ENCODE measurements around the gene GOLGA5. TPM values are rescaled to one million over a fixed set of nuclear protein-coding genes. Genes with fewer than 3 reads are reported as not detected.

The GOLGA5 gene
- total and polyA plus RNA-seq, 2 experiments from 2014 or later: 50.0 to 62.4 TPM

DNA sequence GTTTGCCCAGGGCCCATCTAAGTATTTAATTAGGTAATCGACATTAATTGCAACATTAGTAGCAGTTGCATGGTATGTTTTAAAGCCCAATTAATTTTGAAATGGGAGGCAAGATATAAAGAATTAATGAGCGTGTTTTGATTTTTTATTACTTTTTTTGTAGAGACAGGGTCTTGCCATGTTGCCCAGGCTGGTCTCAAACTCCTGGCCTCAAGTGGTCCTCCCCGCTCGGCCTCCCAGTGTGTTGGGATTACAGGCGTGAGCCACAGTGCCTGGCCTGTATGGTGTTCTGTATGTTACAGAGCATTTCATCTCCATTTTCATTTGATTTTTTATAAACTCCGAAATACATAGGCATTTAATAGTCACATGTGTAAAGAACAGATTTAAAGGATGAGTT lies 856 bp downstream of the GOLGA5 start:
- no peak for TF ChIP-seq EZH2 (IDR thresholded peaks at IDR 0.05; ENCODE audit: borderline replicate concordance)
- no peak for DNase-seq (ENCODE audit: low spot score)
- Histone ChIP-seq H3K4me2 (peak overlapping the region; percentile 94), H3K36me3 (replicated peaks; ENCODE audit: insufficient read depth, low read depth) (no peaks in the 10 kb centered on the region), H3K9me3 (ENCODE audit: low read depth) (no peaks in the 10 kb centered on the region), H3K79me2 (peaks cover 50% of the 10 kb centered on the region), H3K27me3 (no peaks in the 10 kb centered on the region), H3K9me2 (replicated peaks; ENCODE audit: insufficient read depth) (no peaks in the 10 kb centered on the region), H3K4me3 (peak overlapping the region; percentile 46), H2AFZ (peak overlapping the region; percentile 49), H3K27ac (peak overlapping the region; percentile 91), H3K4me1 (ENCODE audit: insufficient read depth) (peaks cover 12% of the 10 kb centered on the region), H4K20me1 (ENCODE audit: insufficient read depth, poor library complexity, severe bottlenecking) (no peaks in the 10 kb centered on the region)
- WGBS (ENCODE audit: low lambda C conversion rate, missing lambda C conversion rate): 67% methylated on average over 6 of the region's 6 CpGs

DNA sequence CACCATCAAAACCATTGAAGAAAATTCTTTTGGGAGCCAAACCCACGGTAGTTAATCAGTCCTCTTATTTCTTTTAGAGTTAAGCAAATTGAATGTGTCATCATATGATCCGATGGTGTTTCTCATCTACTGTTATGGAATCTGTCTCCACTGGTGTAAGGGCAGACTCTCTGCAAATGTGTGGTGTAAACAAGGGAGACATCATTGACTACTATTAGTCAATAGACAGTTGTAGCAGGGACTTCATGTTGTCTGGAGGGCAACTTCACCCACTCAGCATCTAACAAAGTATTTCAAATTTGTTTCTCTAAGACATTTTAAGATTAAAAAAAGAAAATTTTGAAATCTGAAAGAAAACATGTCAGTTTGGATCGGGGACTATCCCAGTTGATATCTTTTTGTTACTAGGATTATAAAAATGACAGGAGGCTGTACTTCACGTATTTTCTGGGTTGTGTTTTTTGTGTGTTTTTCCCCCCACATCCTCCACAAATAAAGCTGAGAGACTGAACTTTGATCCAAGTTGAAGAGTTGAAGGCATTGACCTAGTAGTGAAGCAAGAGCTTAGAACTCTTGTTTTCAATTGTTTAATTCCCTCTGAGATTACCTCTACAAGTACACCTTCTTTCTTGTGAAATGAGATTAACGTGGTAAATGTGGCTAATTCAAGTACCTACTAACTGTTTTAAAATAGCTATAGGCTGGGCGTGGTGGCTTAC lies 4.0 kb downstream of the GOLGA5 start:
- Histone ChIP-seq H3K27me3 (no peaks in the 10 kb centered on the region), H3K4me3 (no peak overlapping the region), H3K27ac (no peak overlapping the region), H3K9me3 (ENCODE audit: low read depth) (no peaks in the 10 kb centered on the region), H3K4me2 (no peak overlapping the region), H4K20me1 (ENCODE audit: insufficient read depth, poor library complexity, severe bottlenecking) (peaks cover 28% of the 10 kb centered on the region), H3K36me3 (replicated peaks; ENCODE audit: insufficient read depth, low read depth) (no peaks in the 10 kb centered on the region), H3K9me2 (replicated peaks; ENCODE audit: insufficient read depth) (no peaks in the 10 kb centered on the region), H3K79me2 (peaks cover 82% of the 10 kb centered on the region), H2AFZ (no peak overlapping the region), H3K4me1 (ENCODE audit: insufficient read depth) (peaks cover 24% of the 10 kb centered on the region)
- 84% methylated on average over 6 of the region's 6 CpGs for WGBS (ENCODE audit: low lambda C conversion rate, missing lambda C conversion rate)
- TF ChIP-seq EZH2phosphoT487 (IDR thresholded peaks at IDR 0.05; ENCODE audit: low read depth, severe bottlenecking, unreplicated experiment): no peak
- TF ChIP-seq, protein P1, sequence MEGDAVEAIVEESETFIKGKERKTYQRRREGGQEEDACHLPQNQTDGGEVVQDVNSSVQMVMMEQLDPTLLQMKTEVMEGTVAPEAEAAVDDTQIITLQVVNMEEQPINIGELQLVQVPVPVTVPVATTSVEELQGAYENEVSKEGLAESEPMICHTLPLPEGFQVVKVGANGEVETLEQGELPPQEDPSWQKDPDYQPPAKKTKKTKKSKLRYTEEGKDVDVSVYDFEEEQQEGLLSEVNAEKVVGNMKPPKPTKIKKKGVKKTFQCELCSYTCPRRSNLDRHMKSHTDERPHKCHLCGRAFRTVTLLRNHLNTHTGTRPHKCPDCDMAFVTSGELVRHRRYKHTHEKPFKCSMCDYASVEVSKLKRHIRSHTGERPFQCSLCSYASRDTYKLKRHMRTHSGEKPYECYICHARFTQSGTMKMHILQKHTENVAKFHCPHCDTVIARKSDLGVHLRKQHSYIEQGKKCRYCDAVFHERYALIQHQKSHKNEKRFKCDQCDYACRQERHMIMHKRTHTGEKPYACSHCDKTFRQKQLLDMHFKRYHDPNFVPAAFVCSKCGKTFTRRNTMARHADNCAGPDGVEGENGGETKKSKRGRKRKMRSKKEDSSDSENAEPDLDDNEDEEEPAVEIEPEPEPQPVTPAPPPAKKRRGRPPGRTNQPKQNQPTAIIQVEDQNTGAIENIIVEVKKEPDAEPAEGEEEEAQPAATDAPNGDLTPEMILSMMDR (IDR thresholded peaks at IDR 0.05; ENCODE audit: poor library complexity): no peak
- no peak for TF ChIP-seq EZH2 (IDR thresholded peaks at IDR 0.05; ENCODE audit: borderline replicate concordance)
- no peak for DNase-seq (ENCODE audit: low spot score)

DNA sequence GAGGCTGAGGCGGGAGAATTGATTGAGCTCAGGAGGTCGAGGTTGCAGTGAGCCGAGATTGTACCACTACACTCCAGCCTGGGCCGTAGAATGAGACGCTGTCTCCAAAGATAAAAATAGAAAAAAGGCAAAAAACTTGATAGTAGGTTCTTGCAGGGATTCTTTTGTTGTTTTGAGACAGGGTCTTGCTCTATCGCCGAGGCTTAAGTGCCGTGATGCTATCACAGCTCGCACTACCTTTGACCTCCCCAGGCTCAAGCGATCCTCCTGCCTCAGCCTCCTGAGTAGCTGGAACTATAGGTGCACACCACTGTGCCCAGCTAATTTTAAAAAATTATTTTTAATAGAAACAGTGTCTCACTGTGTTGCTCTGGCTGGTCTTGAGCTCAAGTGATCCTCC lies 4.7 kb downstream of the GOLGA5 start:
- Histone ChIP-seq H3K27ac (no peak overlapping the region), H4K20me1 (ENCODE audit: insufficient read depth, poor library complexity, severe bottlenecking) (peaks cover 35% of the 10 kb centered on the region), H3K4me1 (ENCODE audit: insufficient read depth) (peaks cover 24% of the 10 kb centered on the region), H3K9me2 (replicated peaks; ENCODE audit: insufficient read depth) (no peaks in the 10 kb centered on the region), H3K4me3 (no peak overlapping the region), H3K79me2 (peaks cover 89% of the 10 kb centered on the region), H3K4me2 (no peak overlapping the region), H3K9me3 (ENCODE audit: low read depth) (no peaks in the 10 kb centered on the region), H2AFZ (no peak overlapping the region), H3K36me3 (replicated peaks; ENCODE audit: insufficient read depth, low read depth) (no peaks in the 10 kb centered on the region), H3K27me3 (no peaks in the 10 kb centered on the region)
- TF ChIP-seq, protein P1 (IDR thresholded peaks at IDR 0.05; ENCODE audit: poor library complexity): no peak
- no peak for TF ChIP-seq EZH2 (IDR thresholded peaks at IDR 0.05; ENCODE audit: borderline replicate concordance)
- no peak for TF ChIP-seq EZH2phosphoT487 (IDR thresholded peaks at IDR 0.05; ENCODE audit: low read depth, severe bottlenecking, unreplicated experiment)
- no peak for DNase-seq (ENCODE audit: low spot score)
- 91% methylated on average over 10 of the region's 10 CpGs for WGBS (ENCODE audit: low lambda C conversion rate, missing lambda C conversion rate)

DNA sequence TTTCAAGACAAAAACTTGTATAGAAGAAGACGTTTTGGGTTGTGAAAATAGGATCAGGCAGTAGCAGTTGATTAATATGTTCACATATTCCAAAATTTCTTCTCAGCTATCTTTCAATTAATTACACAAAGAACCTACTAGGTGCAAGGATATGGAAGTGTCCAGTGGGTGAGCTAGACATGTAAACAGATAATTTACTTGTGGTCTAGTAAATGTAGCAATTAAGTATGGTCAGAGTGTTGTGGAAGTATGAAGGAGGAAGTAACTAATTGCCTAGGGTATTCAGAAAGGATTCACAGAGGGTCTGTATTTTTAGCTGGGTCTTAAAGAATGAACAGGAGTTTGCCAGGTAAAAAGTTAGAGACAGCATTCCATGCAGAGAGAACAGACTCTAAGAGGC lies 5.9 kb downstream of the GOLGA5 start:
- TF ChIP-seq EZH2phosphoT487 (IDR thresholded peaks at IDR 0.05; ENCODE audit: low read depth, severe bottlenecking, unreplicated experiment) (no peak), EZH2 (IDR thresholded peaks at IDR 0.05; ENCODE audit: borderline replicate concordance) (no peak)
- TF ChIP-seq, protein P1 (IDR thresholded peaks at IDR 0.05; ENCODE audit: poor library complexity): no peak
- no peak overlapping the region for H3K4me3 ChIP-seq
- H4K20me1 ChIP-seq (ENCODE audit: insufficient read depth, poor library complexity, severe bottlenecking): peaks cover 42% of the 10 kb centered on the region
- H3K4me1 ChIP-seq (ENCODE audit: insufficient read depth): peaks cover 22% of the 10 kb centered on the region
- no peak overlapping the region for H2AFZ ChIP-seq
- no peak for DNase-seq (ENCODE audit: low spot score)
- H3K9me2 ChIP-seq (replicated peaks; ENCODE audit: insufficient read depth): no peaks in the 10 kb centered on the region
- H3K9me3 ChIP-seq (ENCODE audit: low read depth): no peaks in the 10 kb centered on the region
- no peaks in the 10 kb centered on the region for H3K36me3 ChIP-seq (replicated peaks; ENCODE audit: insufficient read depth, low read depth)
- no peaks in the 10 kb centered on the region for H3K27me3 ChIP-seq
- H3K79me2 ChIP-seq: peaks cover 93% of the 10 kb centered on the region
- 88% methylated on average over 1 of the region's 1 CpG for WGBS (ENCODE audit: low lambda C conversion rate, missing lambda C conversion rate)
- H3K27ac ChIP-seq: no peak overlapping the region
- peak overlapping the region; percentile 54 for H3K4me2 ChIP-seq
